ENCODE measurements around the gene MALSU1. TPM values are rescaled to one million over a fixed set of nuclear protein-coding genes. Genes with fewer than 3 reads are reported as not detected.
A peak's percentile ranks its signal among the peaks of the same experiment; 100 is the strongest.

Gene MALSU1
- total and polyA plus RNA-seq, 2 of the 13 experiments (the other 11 are each of a cell fraction or from before 2014, with no cell fraction given): 72.0 to 141 TPM

DNA sequence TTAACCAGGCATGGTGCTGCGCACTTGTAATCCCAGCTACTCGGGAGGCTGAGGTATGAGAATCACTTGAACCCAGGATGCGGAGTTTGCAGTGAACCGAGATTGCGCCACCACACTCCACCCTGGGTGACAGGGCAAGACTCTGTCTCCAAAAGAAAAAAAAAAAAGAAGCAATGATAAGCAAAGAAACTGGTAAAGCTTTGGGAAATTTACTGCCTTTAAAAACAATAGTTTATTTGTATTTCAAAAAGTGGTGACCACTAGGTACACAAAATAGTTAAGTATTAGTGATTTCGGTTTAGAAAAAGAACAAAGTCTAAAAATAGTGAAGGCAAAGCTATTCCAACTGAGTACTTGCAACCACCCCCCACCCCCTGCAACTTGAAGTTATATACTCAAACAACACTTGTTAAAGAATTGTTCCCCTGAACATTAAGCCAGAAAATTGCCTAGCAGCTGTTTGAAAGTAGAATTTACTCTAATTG lies 37.7 kb downstream of the MALSU1 start (continued):
- TF ChIP-seq CENPT (CRISPR knock-in tag; IDR thresholded peaks at IDR 0.05; ENCODE audit: low read depth) (no peak), ZNF232 (CRISPR knock-in tag; IDR thresholded peaks at IDR 0.05; ENCODE audit: borderline replicate concordance) (no peak), ASH2L (IDR thresholded peaks at IDR 0.05; ENCODE audit: insufficient read length, low read depth, low read length) (peak; percentile 70), IRF2 (CRISPR knock-in tag; IDR thresholded peaks at IDR 0.05) (peak; percentile 44; the same call in 1 of the 2 replicates), ZNF652 (CRISPR knock-in tag; IDR thresholded peaks at IDR 0.05; ENCODE audit: borderline replicate concordance, low read depth) (peak; percentile 53; the same call in 1 of the 2 replicates), NFYC (CRISPR knock-in tag; IDR thresholded peaks at IDR 0.05) (no peak), HNRNPK (IDR thresholded peaks at IDR 0.05; ENCODE audit: low read depth, low read length, poor library complexity, severe bottlenecking) (no peak), POLR2AphosphoS2 (IDR thresholded peaks at IDR 0.05; ENCODE audit: low read depth, low read length) (no peak), KLF13 (CRISPR knock-in tag; IDR thresholded peaks at IDR 0.05) (no peak), ZKSCAN5 (CRISPR knock-in tag; IDR thresholded peaks at IDR 0.05) (no peak), ZEB1 (IDR thresholded peaks at IDR 0.05; ENCODE audit: insufficient replicate concordance, low read depth) (no peak), HMG20A (CRISPR knock-in tag; IDR thresholded peaks at IDR 0.05; ENCODE audit: borderline replicate concordance) (peak; percentile 71; the same call in 1 of the 2 replicates), DNMT1 (CRISPR knock-in tag; IDR thresholded peaks at IDR 0.05) (no peak), SMARCC2 (IDR thresholded peaks at IDR 0.05) (no peak), STAT5B (CRISPR knock-in tag; IDR thresholded peaks at IDR 0.05) (no peak), TEAD3 (CRISPR knock-in tag; optimal IDR thresholded peaks at IDR 0.05; ENCODE audit: borderline replicate concordance) (no peak)
- TF ChIP-seq, protein P1, sequence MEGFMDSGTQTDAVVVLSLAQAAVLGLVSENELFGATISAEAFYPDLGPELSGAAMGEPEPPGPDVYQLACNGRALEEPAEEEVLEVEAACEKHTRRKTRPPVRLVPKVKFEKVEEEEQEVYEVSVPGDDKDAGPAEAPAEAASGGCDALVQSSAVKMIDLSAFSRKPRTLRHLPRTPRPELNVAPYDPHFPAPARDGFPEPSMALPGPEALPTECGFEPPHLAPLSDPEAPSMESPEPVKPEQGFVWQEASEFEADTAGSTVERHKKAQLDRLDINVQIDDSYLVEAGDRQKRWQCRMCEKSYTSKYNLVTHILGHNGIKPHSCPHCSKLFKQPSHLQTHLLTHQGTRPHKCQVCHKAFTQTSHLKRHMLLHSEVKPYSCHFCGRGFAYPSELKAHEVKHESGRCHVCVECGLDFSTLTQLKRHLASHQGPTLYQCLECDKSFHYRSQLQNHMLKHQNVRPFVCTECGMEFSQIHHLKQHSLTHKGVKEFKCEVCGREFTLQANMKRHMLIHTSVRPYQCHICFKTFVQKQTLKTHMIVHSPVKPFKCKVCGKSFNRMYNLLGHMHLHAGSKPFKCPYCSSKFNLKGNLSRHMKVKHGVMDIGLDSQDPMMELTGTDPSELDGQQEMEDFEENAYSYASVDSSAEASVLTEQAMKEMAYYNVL (CRISPR knock-in tag; IDR thresholded peaks at IDR 0.05; ENCODE audit: borderline replicate concordance): peak; percentile 52; the same call in 1 of the 2 replicates
- TF ChIP-seq, protein P2, sequence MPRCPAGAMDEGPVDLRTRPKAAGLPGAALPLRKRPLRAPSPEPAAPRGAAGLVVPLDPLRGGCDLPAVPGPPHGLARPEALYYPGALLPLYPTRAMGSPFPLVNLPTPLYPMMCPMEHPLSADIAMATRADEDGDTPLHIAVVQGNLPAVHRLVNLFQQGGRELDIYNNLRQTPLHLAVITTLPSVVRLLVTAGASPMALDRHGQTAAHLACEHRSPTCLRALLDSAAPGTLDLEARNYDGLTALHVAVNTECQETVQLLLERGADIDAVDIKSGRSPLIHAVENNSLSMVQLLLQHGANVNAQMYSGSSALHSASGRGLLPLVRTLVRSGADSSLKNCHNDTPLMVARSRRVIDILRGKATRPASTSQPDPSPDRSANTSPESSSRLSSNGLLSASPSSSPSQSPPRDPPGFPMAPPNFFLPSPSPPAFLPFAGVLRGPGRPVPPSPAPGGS (CRISPR knock-in tag; IDR thresholded peaks at IDR 0.05): no peak
- TF ChIP-seq, protein P3, sequence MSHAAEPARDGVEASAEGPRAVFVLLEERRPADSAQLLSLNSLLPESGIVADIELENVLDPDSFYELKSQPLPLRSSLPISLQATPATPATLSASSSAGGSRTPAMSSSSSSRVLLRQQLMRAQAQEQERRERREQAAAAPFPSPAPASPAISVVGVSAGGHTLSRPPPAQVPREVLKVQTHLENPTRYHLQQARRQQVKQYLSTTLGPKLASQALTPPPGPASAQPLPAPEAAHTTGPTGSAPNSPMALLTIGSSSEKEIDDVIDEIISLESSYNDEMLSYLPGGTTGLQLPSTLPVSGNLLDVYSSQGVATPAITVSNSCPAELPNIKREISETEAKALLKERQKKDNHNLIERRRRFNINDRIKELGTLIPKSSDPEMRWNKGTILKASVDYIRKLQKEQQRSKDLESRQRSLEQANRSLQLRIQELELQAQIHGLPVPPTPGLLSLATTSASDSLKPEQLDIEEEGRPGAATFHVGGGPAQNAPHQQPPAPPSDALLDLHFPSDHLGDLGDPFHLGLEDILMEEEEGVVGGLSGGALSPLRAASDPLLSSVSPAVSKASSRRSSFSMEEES (CRISPR knock-in tag; IDR thresholded peaks at IDR 0.05): no peak
- TF ChIP-seq, protein P4, sequence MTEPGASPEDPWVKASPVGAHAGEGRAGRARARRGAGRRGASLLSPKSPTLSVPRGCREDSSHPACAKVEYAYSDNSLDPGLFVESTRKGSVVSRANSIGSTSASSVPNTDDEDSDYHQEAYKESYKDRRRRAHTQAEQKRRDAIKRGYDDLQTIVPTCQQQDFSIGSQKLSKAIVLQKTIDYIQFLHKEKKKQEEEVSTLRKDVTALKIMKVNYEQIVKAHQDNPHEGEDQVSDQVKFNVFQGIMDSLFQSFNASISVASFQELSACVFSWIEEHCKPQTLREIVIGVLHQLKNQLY (CRISPR knock-in tag; IDR thresholded peaks at IDR 0.05): peak; percentile 32; the same call in 1 of the 2 replicates
- TF ChIP-seq, protein P5, sequence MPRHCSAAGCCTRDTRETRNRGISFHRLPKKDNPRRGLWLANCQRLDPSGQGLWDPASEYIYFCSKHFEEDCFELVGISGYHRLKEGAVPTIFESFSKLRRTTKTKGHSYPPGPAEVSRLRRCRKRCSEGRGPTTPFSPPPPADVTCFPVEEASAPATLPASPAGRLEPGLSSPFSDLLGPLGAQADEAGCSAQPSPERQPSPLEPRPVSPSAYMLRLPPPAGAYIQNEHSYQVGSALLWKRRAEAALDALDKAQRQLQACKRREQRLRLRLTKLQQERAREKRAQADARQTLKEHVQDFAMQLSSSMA (CRISPR knock-in tag; IDR thresholded peaks at IDR 0.05): no peak
- TF ChIP-seq, protein P6, sequence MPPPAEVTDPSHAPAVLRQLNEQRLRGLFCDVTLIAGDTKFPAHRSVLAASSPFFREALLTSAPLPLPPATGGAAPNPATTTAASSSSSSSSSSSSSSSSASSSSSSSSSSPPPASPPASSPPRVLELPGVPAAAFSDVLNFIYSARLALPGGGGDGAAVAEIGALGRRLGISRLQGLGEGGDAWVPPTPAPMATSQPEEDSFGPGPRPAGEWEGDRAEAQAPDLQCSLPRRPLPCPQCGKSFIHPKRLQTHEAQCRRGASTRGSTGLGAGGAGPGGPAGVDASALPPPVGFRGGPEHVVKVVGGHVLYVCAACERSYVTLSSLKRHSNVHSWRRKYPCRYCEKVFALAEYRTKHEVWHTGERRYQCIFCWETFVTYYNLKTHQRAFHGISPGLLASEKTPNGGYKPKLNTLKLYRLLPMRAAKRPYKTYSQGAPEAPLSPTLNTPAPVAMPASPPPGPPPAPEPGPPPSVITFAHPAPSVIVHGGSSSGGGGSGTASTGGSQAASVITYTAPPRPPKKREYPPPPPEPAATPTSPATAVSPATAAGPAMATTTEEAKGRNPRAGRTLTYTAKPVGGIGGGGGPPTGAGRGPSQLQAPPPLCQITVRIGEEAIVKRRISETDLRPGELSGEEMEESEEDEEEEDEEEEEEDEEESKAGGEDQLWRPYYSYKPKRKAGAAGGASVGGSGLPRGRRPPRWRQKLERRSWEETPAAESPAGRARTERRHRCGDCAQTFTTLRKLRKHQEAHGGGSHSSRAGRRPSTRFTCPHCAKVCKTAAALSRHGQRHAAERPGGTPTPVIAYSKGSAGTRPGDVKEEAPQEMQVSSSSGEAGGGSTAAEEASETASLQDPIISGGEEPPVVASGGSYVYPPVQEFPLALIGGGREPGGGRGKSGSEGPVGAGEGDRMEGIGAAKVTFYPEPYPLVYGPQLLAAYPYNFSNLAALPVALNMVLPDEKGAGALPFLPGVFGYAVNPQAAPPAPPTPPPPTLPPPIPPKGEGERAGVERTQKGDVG (CRISPR knock-in tag; IDR thresholded peaks at IDR 0.05; ENCODE audit: borderline replicate concordance): no peak
